Stimulated activated CD4-positive, alpha-beta T cell treated with anti-CD3 and anti-CD28 coated beads, Interleukin-2, amount 100 ng/mL, for 4 hours (primary cell): ENCODE measurements around the gene CDC42BPA.

Experiments
- DNase-seq: peaks from one replicate; pipeline ENCODE4 v3.0.0-alpha.2; 2020; ENCODE audit warnings: low read depth

The CDC42BPA gene

GRCh38 chr1:227333423-227333822 lies 15.1 kb upstream of the CDC42BPA start:
- no peak for DNase-seq

- DNase-seq, result no peak
Measured at GRCh38 chr1:227330279-227331076, 12.2 kb upstream of the CDC42BPA start.

- DNase-seq, result no peak
Measured at GRCh38 chr1:227328405-227329019, 10.2 kb upstream of the CDC42BPA start.

- no peak for DNase-seq
Measured at GRCh38 chr1:227325156-227325555, 6.9 kb upstream of the CDC42BPA start.

GRCh38 chr1:227323967-227324268 lies 5.6 kb upstream of the CDC42BPA start:
- no peak for DNase-seq

GRCh38 chr1:227323171-227323966 lies 5.1 kb upstream of the CDC42BPA start:
- no peak for DNase-seq

- DNase-seq, result no peak
Measured at GRCh38 chr1:227322376-227322775, 4.1 kb upstream of the CDC42BPA start.

GRCh38 chr1:227321035-227321434 lies 2.7 kb upstream of the CDC42BPA start:
- no peak for DNase-seq

- DNase-seq, result no peak
Measured at GRCh38 chr1:227320476-227320875, 2.2 kb upstream of the CDC42BPA start.

GRCh38 chr1:227318853-227319607 lies 738 bp upstream of the CDC42BPA start:
- no peak for DNase-seq

- DNase-seq, result no peak
Measured at GRCh38 chr1:227317523-227318015, 723 bp downstream of the CDC42BPA start.

GRCh38 chr1:227317011-227317451 lies 1.3 kb downstream of the CDC42BPA start:
- DNase-seq, result no peak

GRCh38 chr1:227316456-227316855 lies 1.8 kb downstream of the CDC42BPA start:
- no peak for DNase-seq

- no peak for DNase-seq
Measured at GRCh38 chr1:227315629-227316346, 2.5 kb downstream of the CDC42BPA start.

- no peak for DNase-seq
Measured at GRCh38 chr1:227314014-227314848, 4.1 kb downstream of the CDC42BPA start.

- DNase-seq, result no peak
Measured at GRCh38 chr1:227312361-227313025, 5.8 kb downstream of the CDC42BPA start.

GRCh38 chr1:227311389-227312001 lies 6.8 kb downstream of the CDC42BPA start:
- DNase-seq, result no peak

GRCh38 chr1:227308367-227309336 lies 9.6 kb downstream of the CDC42BPA start:
- no peak for DNase-seq
